ENCODE data around the gene HGD. TPM values are rescaled to one million over a fixed set of nuclear protein-coding genes. Genes with fewer than 3 reads are reported as not detected.
"Not testable (repeated sequence)": the region's sequence is repeated elsewhere in the genome, so short reads cannot be mapped to it uniquely, and the experiment has no call there.

The HGD gene
- total RNA-seq, 2 donors from 2014 or later, result 0.74 to 1.8 TPM

DNA sequence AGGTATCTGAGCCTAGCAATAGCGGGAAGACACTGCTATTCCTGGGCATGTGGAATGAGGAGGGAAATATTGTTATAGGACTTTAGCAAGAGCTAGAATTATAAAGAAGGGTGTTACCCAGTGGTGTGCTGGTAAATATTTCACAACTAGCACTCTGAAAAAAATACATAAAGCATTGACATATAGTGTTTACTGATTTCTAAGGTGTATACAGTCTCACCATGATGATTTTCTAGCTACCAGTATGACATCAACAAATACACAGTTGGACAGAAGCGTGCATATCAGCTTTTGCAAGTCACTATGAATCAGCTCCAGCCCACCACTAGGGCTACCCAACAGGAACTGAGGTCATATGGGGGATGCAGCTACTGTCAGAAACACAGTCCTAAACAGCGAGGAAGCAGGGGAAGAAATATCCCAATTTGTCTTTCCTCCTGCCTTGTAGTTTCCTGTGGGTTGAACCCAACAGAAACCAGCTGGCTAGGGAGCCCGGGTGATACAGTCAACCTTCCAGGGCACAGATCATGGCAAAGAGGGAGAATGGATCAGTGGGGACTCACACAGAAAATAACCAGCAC, 39.6 kb downstream of the HGD start:
- peaks cover 4% of the 10 kb centered on the region in 2 donors for H3K9me3 Mint-ChIP-seq
- H3K27me3 Mint-ChIP-seq (ENCODE audit: low read depth), result no peaks in the 10 kb centered on the region
- H3K36me3 Mint-ChIP-seq (ENCODE audit: insufficient read depth in 2 of 2), result peaks cover 2 to 3% of the 10 kb centered on the region in 2 donors
- DNase-seq, result peak; percentile 9 to 17
- H3K4me3 Mint-ChIP-seq, result no peak overlapping the region
- peak; percentile 75 to 87 for ATAC-seq (replicated peaks in 1 of 2)
- H3K4me1 Mint-ChIP-seq (ENCODE audit: low read depth), result peaks cover 6% of the 10 kb centered on the region
- H3K27ac Mint-ChIP-seq, result no peak overlapping the region

- Mint-ChIP-seq H3K36me3 (ENCODE audit: insufficient read depth in 2 of 2) (peaks cover 2 to 3% of the 10 kb centered on the region in 2 donors), H3K4me3 (no peak overlapping the region), H3K27ac (no peak overlapping the region), H3K9me3 (peaks cover 4% of the 10 kb centered on the region in 2 donors), H3K4me1 (ENCODE audit: low read depth) (peaks cover 6% of the 10 kb centered on the region), H3K27me3 (ENCODE audit: low read depth) (no peaks in the 10 kb centered on the region)
- ATAC-seq (replicated peaks in 1 of 2) (no peak), DNase-seq (no peak)
Measured at GRCh38 chr3:120641696-120642246, 40.3 kb downstream of the HGD start.

DNA sequence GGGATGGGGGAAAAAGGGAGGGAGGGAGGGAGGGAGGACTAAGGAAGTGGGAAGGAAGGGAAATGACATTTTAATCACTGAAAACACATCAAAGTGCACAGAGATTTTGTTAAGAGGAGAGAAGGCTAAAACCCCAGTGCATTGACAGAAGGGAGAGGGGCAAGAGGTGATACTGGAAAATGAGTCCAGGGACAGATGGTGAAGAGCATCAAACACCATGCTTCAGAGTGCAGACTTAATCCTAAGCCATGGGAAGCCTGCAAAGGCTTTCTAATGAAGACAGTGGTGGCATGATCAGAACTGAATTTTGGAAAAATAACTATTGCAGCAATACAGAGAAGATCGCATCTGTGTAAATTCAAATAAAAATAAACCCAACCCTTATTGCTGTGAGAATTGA, 41.8 kb downstream of the HGD start:
- H3K27ac Mint-ChIP-seq, result no peak overlapping the region
- H3K4me3 Mint-ChIP-seq, result no peak overlapping the region

DNA sequence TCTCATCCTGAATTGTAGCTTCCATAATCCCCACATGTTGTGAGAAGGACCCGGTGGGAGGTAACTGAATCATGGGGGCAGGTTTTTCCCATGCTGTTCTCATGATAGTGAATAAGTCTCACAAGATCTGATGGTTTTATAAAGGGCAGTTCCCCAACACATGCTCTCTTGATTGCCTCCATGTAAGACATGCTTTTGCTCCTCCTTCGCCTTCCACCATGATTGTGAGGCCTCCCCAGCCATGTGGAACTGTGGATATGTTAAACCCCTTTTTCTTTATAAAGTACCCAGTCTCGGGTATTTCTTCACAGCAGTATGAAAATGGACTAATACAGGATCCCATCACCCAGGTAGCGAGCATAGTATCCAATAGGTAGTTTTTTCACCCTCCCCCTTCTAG, 43.2 kb downstream of the HGD start:
- not testable (repeated sequence) for H3K4me3 Mint-ChIP-seq; DNase-seq; H3K36me3 Mint-ChIP-seq (ENCODE audit: insufficient read depth in 2 of 2); H3K4me1 Mint-ChIP-seq (ENCODE audit: low read depth); H3K27ac Mint-ChIP-seq; H3K9me3 Mint-ChIP-seq; H3K27me3 Mint-ChIP-seq (ENCODE audit: low read depth); ATAC-seq (replicated peaks in 1 of 2)

More for the DNA sequence above, 41.8 kb downstream of the HGD start:
- peaks cover 4% of the 10 kb centered on the region in 2 donors for H3K9me3 Mint-ChIP-seq
- peaks cover 6% of the 10 kb centered on the region for H3K4me1 Mint-ChIP-seq (ENCODE audit: low read depth)
- peaks cover 2 to 3% of the 10 kb centered on the region in 2 donors for H3K36me3 Mint-ChIP-seq (ENCODE audit: insufficient read depth in 2 of 2)
- ATAC-seq (replicated peaks in 1 of 2), result no peak
- H3K27me3 Mint-ChIP-seq (ENCODE audit: low read depth), result no peaks in the 10 kb centered on the region
- DNase-seq, result no peak

DNA sequence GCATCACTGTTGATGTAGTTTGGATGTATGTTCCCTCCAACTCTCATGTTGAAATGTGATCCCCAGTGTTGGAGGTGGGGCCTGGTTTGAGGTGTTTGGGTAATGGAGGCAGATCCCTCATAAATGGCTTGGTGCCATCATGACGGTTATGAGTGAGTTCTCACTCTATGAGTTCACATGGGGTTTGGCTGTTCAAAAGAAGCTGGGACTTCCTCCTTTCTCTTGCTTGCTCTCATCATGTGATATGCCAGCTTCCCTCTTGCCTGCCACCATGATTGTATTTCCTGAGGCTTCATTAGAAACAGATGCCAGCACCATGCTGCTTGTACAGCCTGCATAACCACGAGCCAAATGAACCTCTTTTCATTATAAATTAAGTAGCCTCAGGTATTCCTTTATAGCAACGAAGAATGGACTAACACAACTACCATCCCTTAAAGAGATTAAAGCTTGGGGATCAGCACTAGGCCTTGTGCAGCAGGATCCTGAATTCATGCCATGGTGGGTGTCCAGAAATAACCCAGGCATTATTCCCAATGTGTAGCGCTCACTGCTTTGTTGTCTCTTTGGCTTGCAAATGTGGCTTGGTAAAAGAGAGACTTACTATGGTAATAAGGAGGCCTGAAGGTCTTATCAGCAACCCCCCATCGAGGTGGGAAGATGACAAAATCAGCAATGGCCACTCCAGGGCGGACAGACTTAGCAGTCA, 44.0 kb downstream of the HGD start:
- ATAC-seq (replicated peaks in 1 of 2) (no peak), DNase-seq (no peak)
- no peaks in the 10 kb centered on the region for H3K27me3 Mint-ChIP-seq (ENCODE audit: low read depth)
- peaks cover 6% of the 10 kb centered on the region for H3K4me1 Mint-ChIP-seq (ENCODE audit: low read depth)
- H3K27ac Mint-ChIP-seq, result no peak overlapping the region
- peaks cover 2 to 3% of the 10 kb centered on the region in 2 donors for H3K36me3 Mint-ChIP-seq (ENCODE audit: insufficient read depth in 2 of 2)
- H3K4me3 Mint-ChIP-seq, result no peak overlapping the region
- peaks cover 4% of the 10 kb centered on the region in 2 donors for H3K9me3 Mint-ChIP-seq

DNA sequence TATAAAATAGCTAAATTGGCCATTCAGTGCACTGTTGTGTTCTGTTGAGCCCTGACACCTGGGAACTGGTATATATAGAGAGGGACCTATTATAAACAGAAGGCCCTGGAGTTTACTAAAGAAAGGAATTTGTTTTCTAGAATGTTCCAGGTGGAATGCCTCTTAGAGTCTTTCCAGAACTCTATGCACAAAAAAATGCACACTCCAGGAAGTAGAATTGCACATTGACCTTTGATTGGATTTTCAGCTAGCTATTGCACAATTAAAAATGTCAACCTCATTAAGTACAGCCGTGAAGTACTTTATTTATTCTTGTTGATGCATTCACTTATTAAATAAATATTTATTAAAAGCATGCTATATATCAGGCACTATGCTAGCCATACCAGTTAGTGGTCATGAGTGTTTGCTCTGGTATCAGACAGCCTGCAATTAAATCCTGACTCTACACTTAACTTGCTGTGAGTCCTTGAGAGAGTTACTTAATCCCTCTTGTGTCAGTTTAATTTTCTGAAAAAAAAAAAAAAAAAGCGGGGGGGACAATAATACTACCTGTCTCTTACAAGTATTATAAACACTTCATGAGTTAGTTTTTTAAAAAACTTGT, 45.1 kb downstream of the HGD start:
- Mint-ChIP-seq H3K9me3 (peaks cover 4% of the 10 kb centered on the region in 2 donors), H3K4me3 (no peak overlapping the region), H3K4me1 (ENCODE audit: low read depth) (peaks cover 6% of the 10 kb centered on the region), H3K27ac (no peak overlapping the region), H3K27me3 (ENCODE audit: low read depth) (no peaks in the 10 kb centered on the region), H3K36me3 (ENCODE audit: insufficient read depth in 2 of 2) (peaks cover 2 to 3% of the 10 kb centered on the region in 2 donors)
- DNase-seq (no peak), ATAC-seq (replicated peaks in 1 of 2) (no peak)

DNA sequence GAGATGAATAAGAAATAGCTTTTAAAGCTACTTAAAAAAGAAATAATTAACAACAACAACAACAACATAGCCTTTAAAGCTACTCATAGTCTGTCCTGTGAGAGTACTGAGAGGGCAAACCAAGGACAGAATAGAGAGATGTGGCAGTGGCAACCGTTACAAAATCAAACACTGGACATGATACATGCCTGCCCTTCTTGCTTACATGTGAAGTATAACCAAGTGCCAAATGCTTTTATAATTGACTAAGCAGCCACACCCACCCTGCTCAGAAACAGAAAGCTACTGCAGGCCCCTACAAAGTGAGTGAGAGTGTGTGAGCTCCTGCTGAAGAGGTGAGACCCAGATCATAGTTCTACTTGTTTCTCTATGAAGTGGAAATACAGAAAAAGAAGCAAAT, 47.5 kb downstream of the HGD start:
- ATAC-seq (replicated peaks in 1 of 2) (no peak), DNase-seq (no peak)
- no peaks in the 10 kb centered on the region for H3K4me1 Mint-ChIP-seq (ENCODE audit: low read depth)
- H3K9me3 Mint-ChIP-seq, result peaks cover 4 to 6% of the 10 kb centered on the region in 2 donors
- no peaks in the 10 kb centered on the region for H3K27me3 Mint-ChIP-seq (ENCODE audit: low read depth)
- no peak overlapping the region for H3K27ac Mint-ChIP-seq
- peaks cover under 1 to 4% of the 10 kb centered on the region in 2 donors for H3K36me3 Mint-ChIP-seq (ENCODE audit: insufficient read depth in 2 of 2)
- no peak overlapping the region for H3K4me3 Mint-ChIP-seq

DNA sequence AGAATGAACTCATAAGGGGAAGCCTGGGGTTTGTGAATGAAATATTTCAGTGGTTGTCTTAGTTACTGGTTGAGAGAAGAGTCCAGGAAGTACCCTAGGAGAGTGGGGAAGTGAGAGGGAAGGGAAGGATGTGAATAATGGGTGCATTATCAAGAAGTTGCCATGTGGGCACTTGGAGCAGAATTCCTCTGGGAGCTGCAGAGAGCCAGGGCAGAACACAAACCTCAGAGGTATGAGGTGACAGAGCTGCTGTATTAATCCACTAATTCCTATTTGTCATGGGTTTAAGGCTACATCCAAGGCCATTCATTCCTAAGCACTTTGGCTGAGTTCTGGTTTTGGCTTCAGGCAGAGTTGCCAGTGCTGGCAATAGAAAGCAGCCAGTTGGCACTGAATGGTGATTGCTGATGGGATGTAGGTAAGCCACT, 56.9 kb downstream of the HGD start:
- no peak for ATAC-seq (replicated peaks in 1 of 2)
- no peak for DNase-seq
- Mint-ChIP-seq H3K27ac (no peak overlapping the region), H3K4me3 (no peak overlapping the region), H3K36me3 (ENCODE audit: insufficient read depth in 2 of 2) (peaks cover 5 to 16% of the 10 kb centered on the region in 2 donors), H3K9me3 (peaks cover 12 to 15% of the 10 kb centered on the region in 2 donors), H3K4me1 (ENCODE audit: low read depth) (no peaks in the 10 kb centered on the region), H3K27me3 (ENCODE audit: low read depth) (no peaks in the 10 kb centered on the region)

- H3K27ac Mint-ChIP-seq, result no peak overlapping the region
- peaks cover 12 to 15% of the 10 kb centered on the region in 2 donors for H3K9me3 Mint-ChIP-seq
- ATAC-seq (replicated peaks in 1 of 2), result no peak
- no peak overlapping the region for H3K4me3 Mint-ChIP-seq
- no peaks in the 10 kb centered on the region for H3K4me1 Mint-ChIP-seq (ENCODE audit: low read depth)
- peaks cover 5 to 16% of the 10 kb centered on the region in 2 donors for H3K36me3 Mint-ChIP-seq (ENCODE audit: insufficient read depth in 2 of 2)
- no peak for DNase-seq
- H3K27me3 Mint-ChIP-seq (ENCODE audit: low read depth), result no peaks in the 10 kb centered on the region
Measured at GRCh38 chr3:120623727-120624093, 58.3 kb downstream of the HGD start.

DNA sequence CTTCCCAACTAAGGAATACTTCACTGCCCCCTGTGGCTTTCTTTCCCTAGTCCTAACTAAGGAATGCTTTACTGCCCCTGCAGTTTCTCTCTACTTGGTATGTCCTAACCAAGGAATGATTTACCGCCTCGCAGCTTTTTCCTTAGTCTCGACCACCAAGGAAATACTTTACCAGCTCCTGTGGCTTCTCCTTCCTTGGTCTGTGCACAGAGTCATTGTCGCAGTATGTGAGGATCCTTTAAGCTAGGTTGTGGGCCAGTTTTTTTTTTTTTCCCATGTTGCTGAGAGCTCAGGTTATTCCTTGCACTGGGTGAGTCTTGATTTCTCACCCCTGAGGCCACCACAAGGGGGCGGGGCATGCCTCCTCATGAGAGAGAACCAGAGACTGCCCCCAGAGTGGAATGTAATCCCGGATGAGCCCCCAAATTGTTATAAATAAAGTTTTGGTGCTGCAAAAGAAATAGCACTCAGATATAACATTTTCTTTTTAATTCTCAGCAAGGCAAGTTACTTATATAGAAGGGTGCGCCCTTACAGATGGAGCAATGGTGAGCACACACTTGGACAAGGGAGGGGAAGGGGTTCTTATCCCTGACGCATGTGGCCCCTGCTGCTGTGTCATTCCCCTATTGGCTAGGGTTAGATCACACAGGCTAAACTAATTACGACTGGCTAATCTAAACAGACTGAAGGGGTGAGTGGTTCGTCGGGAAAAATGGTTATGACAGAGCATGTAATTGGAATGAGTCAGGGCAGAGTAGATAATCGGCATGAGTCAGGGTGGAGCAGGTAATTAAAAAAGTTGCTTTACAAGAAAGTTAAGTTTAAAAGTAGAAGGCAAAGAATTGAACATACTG, 58.9 kb downstream of the HGD start:
- peaks cover 12 to 15% of the 10 kb centered on the region in 2 donors for H3K9me3 Mint-ChIP-seq
- ATAC-seq (replicated peaks in 1 of 2) (no peak), DNase-seq (peak; percentile 10 to 13)
- H3K27me3 Mint-ChIP-seq (ENCODE audit: low read depth), result no peaks in the 10 kb centered on the region
- H3K36me3 Mint-ChIP-seq (ENCODE audit: insufficient read depth in 2 of 2), result peaks cover 5 to 16% of the 10 kb centered on the region in 2 donors
- H3K4me3 Mint-ChIP-seq, result no peak overlapping the region
- H3K4me1 Mint-ChIP-seq (ENCODE audit: low read depth), result no peaks in the 10 kb centered on the region
- H3K27ac Mint-ChIP-seq, result no peak overlapping the region

GRCh38 chr3:120622457-120622856, 59.6 kb downstream of the HGD start:
- Mint-ChIP-seq H3K36me3 (ENCODE audit: insufficient read depth in 2 of 2) (peaks cover 5 to 16% of the 10 kb centered on the region in 2 donors), H3K4me1 (ENCODE audit: low read depth) (no peaks in the 10 kb centered on the region), H3K9me3 (peaks cover 12 to 15% of the 10 kb centered on the region in 2 donors), H3K4me3 (no peak overlapping the region), H3K27ac (no peak overlapping the region), H3K27me3 (ENCODE audit: low read depth) (no peaks in the 10 kb centered on the region)
- DNase-seq, result no peak
- no peak for ATAC-seq (replicated peaks in 1 of 2)

DNA sequence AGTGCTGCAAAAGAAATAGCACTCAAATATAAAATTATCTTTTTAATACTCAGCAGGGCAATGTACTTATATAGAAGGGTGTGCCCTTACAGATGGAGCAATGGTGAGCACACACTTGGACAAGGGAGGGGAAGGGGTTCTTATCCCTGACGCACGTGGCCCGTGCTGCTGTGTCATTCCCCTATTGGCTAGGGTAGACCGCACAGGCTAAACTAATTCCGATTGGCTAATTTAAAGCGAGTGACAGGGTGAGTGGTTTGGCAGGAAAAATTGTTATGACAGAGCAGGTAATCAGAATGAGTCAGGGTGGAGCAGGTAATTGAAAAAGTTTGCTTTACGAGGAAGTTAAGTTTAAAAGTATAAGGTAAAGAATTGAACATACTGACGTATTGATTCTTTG, 65.3 kb downstream of the HGD start:
- not testable (repeated sequence) for H3K36me3 Mint-ChIP-seq (ENCODE audit: insufficient read depth in 2 of 2); DNase-seq; H3K9me3 Mint-ChIP-seq; H3K27ac Mint-ChIP-seq; H3K27me3 Mint-ChIP-seq (ENCODE audit: low read depth); H3K4me1 Mint-ChIP-seq (ENCODE audit: low read depth); H3K4me3 Mint-ChIP-seq; ATAC-seq (replicated peaks in 1 of 2)
